SK-N-MC (cell line): ENCODE measurements around the gene TRMU.

Experiments used
- EZH2 ChIP-seq: fragments of 200-600 bp; sonication (generic); IDR thresholded peaks from one replicate; pipeline ENCODE4 v1.6.1; 2017; ENCODE audit warnings: antibody characterized with exemption
- FOXP2 ChIP-seq: optimal IDR thresholded peaks from 2 replicates; pipeline ENCODE3; 2011; ENCODE audit warnings: mild to moderate bottlenecking, moderate library complexity; ENCODE audit not compliant: insufficient read depth; ENCODE audit errors: extremely low read length, control extremely low read depth
- POLR2AphosphoS5 ChIP-seq: IDR thresholded peaks from 2 replicates; pipeline ENCODE4 v1.6.1; 2012; ENCODE audit warnings: mild to moderate bottlenecking, low read depth, low read length, borderline replicate concordance

GRCh38 chr22:46286941-46287872 is 48.3 kb upstream of the TRMU start:
- TF ChIP-seq POLR2AphosphoS5 (no peak), EZH2 (no peak), FOXP2 (no peak)
